NCI-H2171 treated with DMSO at 0.1 percent for 48 hours (cell line): ENCODE results near the gene ADAMTS15.

ENCODE experiments used
- DNase-seq: peaks from one replicate; lab custom pipeline; 2025; lab: John Stamatoyannopoulos, UW

The ADAMTS15 gene

DNA sequence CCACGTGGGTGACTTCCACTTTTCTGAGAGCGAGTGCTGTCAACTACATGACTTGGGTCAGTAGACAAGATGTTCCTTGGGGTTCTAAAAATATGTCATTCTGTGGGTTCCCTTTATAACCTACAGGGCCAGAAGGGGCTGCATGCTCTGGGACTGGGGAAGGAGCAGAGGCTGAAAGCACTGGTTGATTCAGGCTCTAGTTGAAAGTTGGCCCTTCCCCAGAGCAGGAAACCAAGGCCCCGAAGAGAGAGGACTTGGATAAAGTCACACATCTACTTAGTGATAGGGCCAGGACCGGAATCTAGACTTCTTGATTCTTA lies 9.9 kb downstream of the ADAMTS15 start:
- DNase-seq = no peak

DNA sequence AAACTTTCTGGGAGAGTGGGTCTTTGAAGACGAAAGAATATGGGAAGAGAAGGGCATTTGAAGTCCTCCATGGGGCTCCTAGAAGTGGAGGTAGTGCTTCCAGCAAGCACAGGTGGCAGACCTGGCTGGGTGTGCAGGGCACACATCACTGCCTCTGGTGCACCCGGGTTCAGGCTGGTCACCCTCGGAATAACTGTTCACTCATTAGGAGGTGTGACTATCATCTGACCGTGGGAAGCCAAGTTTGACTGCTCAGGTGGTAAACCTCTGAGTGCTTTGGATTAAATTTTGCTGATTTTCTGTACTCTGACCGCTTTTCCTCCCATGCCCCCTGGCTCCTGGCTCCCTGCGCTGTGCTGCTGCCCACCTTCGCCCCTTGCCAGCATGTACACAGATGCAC lies 11.1 kb downstream of the ADAMTS15 start:
- no peak for DNase-seq

DNA sequence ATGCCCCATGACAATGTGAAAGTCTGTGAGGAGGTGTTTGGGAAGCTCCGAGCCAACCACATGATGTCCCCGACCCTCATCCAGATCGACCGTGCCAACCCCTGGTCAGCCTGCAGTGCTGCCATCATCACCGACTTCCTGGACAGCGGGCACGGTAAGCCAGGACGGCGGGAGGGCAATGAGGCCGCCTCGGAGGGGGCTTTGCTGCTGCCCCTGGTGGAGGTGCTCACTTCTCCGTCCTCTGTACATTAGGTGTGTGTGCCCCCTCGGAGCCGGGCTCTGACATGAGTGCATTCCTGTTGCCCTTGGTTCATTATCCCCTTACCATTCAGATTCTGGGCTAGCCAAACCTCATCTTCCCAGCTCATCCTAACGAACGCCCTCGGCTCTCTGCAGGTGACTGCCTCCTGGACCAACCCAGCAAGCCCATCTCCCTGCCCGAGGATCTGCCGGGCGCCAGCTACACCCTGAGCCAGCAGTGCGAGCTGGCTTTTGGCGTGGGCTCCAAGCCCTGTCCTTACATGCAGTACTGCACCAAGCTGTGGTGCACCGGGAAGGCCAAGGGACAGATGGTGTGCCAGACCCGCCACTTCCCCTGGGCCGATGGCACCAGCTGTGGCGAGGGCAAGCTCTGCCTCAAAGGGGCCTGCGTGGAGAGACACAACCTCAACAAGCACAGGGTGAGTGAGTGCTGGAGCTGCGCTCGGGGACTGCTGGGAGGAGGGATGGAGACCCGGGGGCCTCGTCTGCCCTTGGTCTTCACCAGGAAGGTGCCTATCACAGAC lies 13.8 kb downstream of the ADAMTS15 start:
- DNase-seq = peak; percentile 14

GRCh38 chr11:130462931-130463330 lies 14.5 kb downstream of the ADAMTS15 start:
- no peak for DNase-seq

DNA sequence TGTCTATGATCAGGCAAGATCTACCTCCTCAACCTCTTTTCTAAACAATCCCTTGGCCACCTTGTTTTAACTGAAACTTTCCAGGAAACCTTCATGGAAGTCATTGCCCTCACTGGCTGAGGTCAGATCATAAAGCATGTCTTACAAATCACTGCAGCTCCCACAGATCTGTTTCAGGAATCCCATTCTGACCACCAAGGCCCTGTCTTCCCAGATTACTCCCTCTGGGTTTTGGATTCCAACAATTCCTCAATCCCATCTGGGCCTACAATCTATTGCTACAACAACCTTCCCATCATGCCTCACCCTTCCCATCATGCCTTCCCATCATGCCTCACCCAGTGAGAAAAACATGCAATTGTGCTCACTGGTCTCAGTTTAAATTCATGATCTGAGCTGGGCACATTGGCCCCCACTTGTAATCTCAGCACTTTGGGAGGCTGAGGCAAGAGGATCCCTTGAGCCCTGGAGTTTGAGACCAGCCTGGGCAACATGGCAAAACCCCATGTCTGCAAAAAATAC lies 15.9 kb downstream of the ADAMTS15 start:
- DNase-seq = no peak

- no peak for DNase-seq
These were observed 16.8 kb downstream of the ADAMTS15 start for GRCh38 chr11:130465263-130465662.

GRCh38 chr11:130467116-130467900 lies 18.9 kb downstream of the ADAMTS15 start:
- no peak for DNase-seq

DNA sequence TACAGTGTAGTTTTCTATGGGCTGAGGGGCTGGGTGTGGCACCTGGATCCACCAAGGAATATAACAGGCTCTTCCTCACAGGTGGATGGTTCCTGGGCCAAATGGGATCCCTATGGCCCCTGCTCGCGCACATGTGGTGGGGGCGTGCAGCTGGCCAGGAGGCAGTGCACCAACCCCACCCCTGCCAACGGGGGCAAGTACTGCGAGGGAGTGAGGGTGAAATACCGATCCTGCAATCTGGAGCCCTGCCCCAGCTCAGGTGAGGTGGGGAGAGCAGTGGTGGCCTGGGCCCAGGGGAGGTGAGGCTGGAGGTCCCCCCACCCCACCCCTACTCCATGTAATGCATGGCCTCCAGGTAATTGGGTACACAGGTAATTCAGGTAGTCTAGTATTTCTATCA lies 20.7 kb downstream of the ADAMTS15 start:
- no peak for DNase-seq

GRCh38 chr11:130470832-130471706 lies 22.6 kb downstream of the ADAMTS15 start:
- DNase-seq = no peak

GRCh38 chr11:130471731-130472433 lies 23.4 kb downstream of the ADAMTS15 start:
- DNase-seq = no peak

GRCh38 chr11:130472434-130472961 lies 24.1 kb downstream of the ADAMTS15 start:
- DNase-seq = peak; percentile 30

DNA sequence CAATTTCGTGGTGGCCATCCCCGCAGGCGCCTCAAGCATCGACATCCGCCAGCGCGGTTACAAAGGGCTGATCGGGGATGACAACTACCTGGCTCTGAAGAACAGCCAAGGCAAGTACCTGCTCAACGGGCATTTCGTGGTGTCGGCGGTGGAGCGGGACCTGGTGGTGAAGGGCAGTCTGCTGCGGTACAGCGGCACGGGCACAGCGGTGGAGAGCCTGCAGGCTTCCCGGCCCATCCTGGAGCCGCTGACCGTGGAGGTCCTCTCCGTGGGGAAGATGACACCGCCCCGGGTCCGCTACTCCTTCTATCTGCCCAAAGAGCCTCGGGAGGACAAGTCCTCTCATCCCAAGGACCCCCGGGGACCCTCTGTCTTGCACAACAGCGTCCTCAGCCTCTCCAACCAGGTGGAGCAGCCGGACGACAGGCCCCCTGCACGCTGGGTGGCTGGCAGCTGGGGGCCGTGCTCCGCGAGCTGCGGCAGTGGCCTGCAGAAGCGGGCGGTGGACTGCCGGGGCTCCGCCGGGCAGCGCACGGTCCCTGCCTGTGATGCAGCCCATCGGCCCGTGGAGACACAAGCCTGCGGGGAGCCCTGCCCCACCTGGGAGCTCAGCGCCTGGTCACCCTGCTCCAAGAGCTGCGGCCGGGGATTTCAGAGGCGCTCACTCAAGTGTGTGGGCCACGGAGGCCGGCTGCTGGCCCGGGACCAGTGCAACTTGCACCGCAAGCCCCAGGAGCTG lies 24.8 kb downstream of the ADAMTS15 start:
- no peak for DNase-seq

GRCh38 chr11:130473795-130474377 lies 25.4 kb downstream of the ADAMTS15 start:
- DNase-seq = no peak

GRCh38 chr11:130474637-130475400 lies 26.4 kb downstream of the ADAMTS15 start:
- no peak for DNase-seq

- DNase-seq = no peak
These were observed 27.1 kb downstream of the ADAMTS15 start for GRCh38 chr11:130475426-130476053.

GRCh38 chr11:130476200-130476921 lies 27.9 kb downstream of the ADAMTS15 start:
- no peak for DNase-seq

DNA sequence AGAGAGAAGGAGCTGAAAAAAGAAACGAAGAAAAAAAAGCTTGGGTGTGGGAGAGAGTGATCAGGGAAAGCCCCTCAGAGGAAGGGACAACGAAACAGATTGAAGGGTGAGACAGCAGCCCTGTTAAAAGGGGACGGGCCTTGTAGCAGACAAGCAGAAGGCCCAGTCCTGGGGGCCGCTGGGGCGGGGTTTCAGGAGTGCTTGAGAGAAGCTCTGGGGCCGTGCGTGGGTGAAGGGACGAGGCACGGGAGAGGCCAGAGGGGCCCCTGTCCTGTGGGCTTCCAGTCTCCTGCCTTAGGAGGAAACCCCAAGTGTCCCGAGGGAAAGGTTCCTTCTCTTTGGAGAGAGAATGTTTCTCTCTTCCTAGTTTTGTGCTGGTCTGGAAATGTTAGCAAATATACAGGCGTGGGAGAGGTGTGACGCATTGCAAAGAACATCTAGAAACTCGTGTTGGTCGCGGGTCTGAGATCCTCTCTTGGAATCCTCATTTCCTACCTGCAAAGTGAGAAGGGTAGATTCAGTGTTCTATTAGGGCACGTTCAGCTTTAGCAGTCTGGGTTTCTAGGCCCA lies 28.6 kb downstream of the ADAMTS15 start:
- no peak for DNase-seq
